Upper lobe of left lung (tissue), 6 donors: ENCODE results near the gene KRAS. TPM values are rescaled to one million over a fixed set of nuclear protein-coding genes. Genes with fewer than 3 reads are reported as not detected.
A peak's percentile ranks its signal among the peaks of the same experiment; 100 is the strongest.

Experiments
- ATAC-seq, 2 donors: fragments of 200-7000 bp; cut with Tn5 transposase; one replicate each; pipeline ENCODE4 v1.9.1; 2022; ENCODE audit warnings: mild to moderate bottlenecking in 2 of 2, moderate library complexity in 2 of 2; ENCODE audit not compliant: low FRiP score in 2 of 2
- DNase-seq, 2 donors: peaks; one replicate each; pipeline ENCODE4 v3.0.0-alpha.2; 2019 to 2020
- H3K27ac ChIP-seq, 4 donors: fragments of 200-600 bp; sonication (generic); one replicate each; pipeline ENCODE4 v1.5.1; 2016 to 2019
- H3K27me3 ChIP-seq, 4 donors: fragments of 200-600 bp; sonication (generic); one replicate each; pipeline ENCODE4 v1.5.1; 2017 to 2019
- H3K36me3 ChIP-seq, 4 donors: fragments of 200-600 bp; sonication (generic); one replicate each; pipeline ENCODE4 v1.5.1; 2016 to 2019
- H3K4me1 ChIP-seq, 4 donors: fragments of 200-600 bp; sonication (generic); one replicate each; pipeline ENCODE4 v1.5.1; 2018 to 2019
- H3K4me3 ChIP-seq, 4 donors: fragments of 200-600 bp; sonication (generic); one replicate each; pipeline ENCODE4 v1.5.1; 2017 to 2019; ENCODE audit warnings: mild to moderate bottlenecking in 2 of 4, moderate library complexity in 1 of 4
- H3K9me3 ChIP-seq, 4 donors: fragments of 200-600 bp; sonication (generic); one replicate each; pipeline ENCODE4 v1.5.1; 2018 to 2019
- EP300 ChIP-seq, 4 donors: sonication (generic); formaldehyde crosslinking; IDR thresholded peaks; one replicate each; pipeline ENCODE4 v1.5.1; 2017; ENCODE audit warnings: antibody characterized with exemption in 4 of 4, control low read depth in 2 of 4
- POLR2A ChIP-seq, 4 donors: fragments of 450-650 bp; IDR thresholded peaks; one replicate each; pipeline ENCODE4 v1.5.1; 2016 to 2017; ENCODE audit warnings: antibody characterized with exemption in 4 of 4, mild to moderate bottlenecking in 2 of 4
- POLR2AphosphoS5 ChIP-seq, 2 donors: sonication (generic); formaldehyde crosslinking; IDR thresholded peaks; one replicate each; pipeline ENCODE4 v1.5.1; 2017; ENCODE audit warnings: antibody characterized with exemption in 2 of 2
- WGBS, 2 donors: methylation state at CpG; one replicate each; pipeline ENCODE4 v1.1.5; 2017 to 2018; 5-methylcytosine and 5-hydroxymethylcytosine counted together
- total RNA-seq, 6 donors: library from RNA; depleted of rRNA in 4 of 6; stranded (reverse); fragments of >200 nt in 4 of 6; gene quantifications; one replicate each; pipeline versions ENCODE4 v1.1.0 to v1.2.1, GENCODE V29; 2016 to 2021
- TF ChIP-seq, protein P1 (sequence below), 6 experiments: fragments of 450-650 bp in 4 of 6; fragments of 200-600 bp in 2 of 6; sonication (generic) in 2 of 6; IDR thresholded peaks; one replicate each; pipeline ENCODE4 v1.5.1; 2016 to 2019; ENCODE audit warnings: antibody characterized with exemption in 6 of 6
- donor health status: DM: no; HTN: no; CAD: no; lungs with moderate emphysema.
- donor health status: DM: no; HTN: yes; CAD: no; lungs with severe emphysema.

KRAS gene
- total RNA-seq, 6 donors from 2014 or later = 10.4 to 32.9 (median 20.6) TPM

DNA sequence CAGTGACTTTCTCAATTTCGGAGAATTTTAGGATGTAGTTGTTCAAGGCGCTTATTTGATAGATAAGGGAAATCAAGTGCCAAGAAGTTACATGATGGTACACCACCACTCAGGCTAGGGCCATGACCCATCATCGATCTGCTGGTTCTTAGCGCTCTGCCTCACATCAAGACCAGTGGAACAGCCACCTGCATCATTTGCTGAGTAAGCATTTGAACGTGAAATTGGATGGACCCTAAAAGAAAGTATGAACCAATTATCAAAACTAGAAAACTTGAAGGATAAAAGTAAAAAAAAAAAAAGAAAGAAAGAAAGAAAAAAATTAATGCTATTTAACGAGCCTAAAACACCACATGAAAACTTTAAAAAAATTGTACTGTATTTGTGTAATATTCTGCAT lies 27.5 kb upstream of the KRAS start:
- Histone ChIP-seq H3K4me1 (peaks cover 0 to 6% (median 3%) of the 10 kb centered on the region in 4 donors), H3K36me3 (no peaks in the 10 kb centered on the region), H3K9me3 (no peaks in the 10 kb centered on the region), H3K27me3 (no peaks in the 10 kb centered on the region), H3K27ac (no peak overlapping the region), H3K4me3 (no peak overlapping the region)
- ATAC-seq = no peak
- WGBS, 2 donors = 92 to 93% methylated on average over 6 of the region's 6 CpGs
- no peak for DNase-seq
- TF ChIP-seq EP300 (IDR thresholded peaks at IDR 0.05) (no peak), POLR2A (IDR thresholded peaks at IDR 0.05) (no peak), POLR2AphosphoS5 (IDR thresholded peaks at IDR 0.05) (no peak)
- TF ChIP-seq, protein P1, sequence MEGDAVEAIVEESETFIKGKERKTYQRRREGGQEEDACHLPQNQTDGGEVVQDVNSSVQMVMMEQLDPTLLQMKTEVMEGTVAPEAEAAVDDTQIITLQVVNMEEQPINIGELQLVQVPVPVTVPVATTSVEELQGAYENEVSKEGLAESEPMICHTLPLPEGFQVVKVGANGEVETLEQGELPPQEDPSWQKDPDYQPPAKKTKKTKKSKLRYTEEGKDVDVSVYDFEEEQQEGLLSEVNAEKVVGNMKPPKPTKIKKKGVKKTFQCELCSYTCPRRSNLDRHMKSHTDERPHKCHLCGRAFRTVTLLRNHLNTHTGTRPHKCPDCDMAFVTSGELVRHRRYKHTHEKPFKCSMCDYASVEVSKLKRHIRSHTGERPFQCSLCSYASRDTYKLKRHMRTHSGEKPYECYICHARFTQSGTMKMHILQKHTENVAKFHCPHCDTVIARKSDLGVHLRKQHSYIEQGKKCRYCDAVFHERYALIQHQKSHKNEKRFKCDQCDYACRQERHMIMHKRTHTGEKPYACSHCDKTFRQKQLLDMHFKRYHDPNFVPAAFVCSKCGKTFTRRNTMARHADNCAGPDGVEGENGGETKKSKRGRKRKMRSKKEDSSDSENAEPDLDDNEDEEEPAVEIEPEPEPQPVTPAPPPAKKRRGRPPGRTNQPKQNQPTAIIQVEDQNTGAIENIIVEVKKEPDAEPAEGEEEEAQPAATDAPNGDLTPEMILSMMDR (IDR thresholded peaks at IDR 0.05) = no peak

GRCh38 chr12:25276199-25276937 lies 25.6 kb upstream of the KRAS start:
- WGBS, 2 donors = 71 to 72% methylated on average over 4 of the region's 4 CpGs
- TF ChIP-seq POLR2AphosphoS5 (IDR thresholded peaks at IDR 0.05) (no peak), POLR2A (IDR thresholded peaks at IDR 0.05) (no peak), EP300 (IDR thresholded peaks at IDR 0.05) (no peak)
- TF ChIP-seq, protein P1 (IDR thresholded peaks at IDR 0.05) = no peak
- H3K9me3 ChIP-seq = no peaks in the 10 kb centered on the region
- H3K27ac ChIP-seq = no peak overlapping the region
- no peak overlapping the region for H3K4me3 ChIP-seq
- H3K36me3 ChIP-seq = no peaks in the 10 kb centered on the region
- peaks cover 0 to 6% (median 3%) of the 10 kb centered on the region in 4 donors for H3K4me1 ChIP-seq
- peak in 1 of 2 donors; percentile 41 for DNase-seq
- no peaks in the 10 kb centered on the region for H3K27me3 ChIP-seq
- ATAC-seq = no peak

DNA sequence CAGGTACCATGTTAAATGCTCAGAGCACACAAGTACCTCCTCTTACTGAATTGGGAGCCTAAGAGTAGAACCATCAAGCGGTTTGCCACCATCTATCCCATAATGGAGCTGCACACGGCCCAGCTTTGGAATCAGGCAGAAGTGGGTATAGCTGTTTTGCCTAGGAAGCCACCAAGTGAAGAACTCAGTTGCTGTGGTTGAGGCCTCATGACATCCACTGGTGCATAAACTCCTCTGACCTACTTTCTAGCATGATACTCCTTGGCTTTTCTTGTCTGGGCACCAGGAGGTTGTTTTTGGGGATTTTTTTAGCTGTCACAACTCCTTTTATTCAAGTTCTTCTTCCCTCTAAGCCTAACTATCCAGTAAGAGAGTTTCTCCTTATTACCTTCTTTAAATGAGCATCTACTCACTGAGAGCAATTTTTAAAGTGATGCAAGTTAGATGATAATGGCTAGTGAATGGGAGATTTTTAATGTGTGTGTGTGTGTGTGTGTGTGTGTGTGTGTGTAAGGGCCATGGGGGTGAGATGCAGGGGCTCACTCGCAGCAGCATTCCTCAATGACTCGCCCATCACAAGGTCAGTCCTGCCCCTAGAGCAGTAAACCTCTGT lies 20.9 kb upstream of the KRAS start:
- DNase-seq = no peak
- ATAC-seq = no peak
- Histone ChIP-seq H3K9me3 (no peaks in the 10 kb centered on the region), H3K36me3 (no peaks in the 10 kb centered on the region), H3K4me1 (peaks cover 0 to 6% (median 3%) of the 10 kb centered on the region in 4 donors), H3K27ac (no peak overlapping the region), H3K4me3 (no peak overlapping the region), H3K27me3 (no peaks in the 10 kb centered on the region)
- WGBS, 2 donors = 64 to 85% methylated on average over 4 of the region's 4 CpGs
- TF ChIP-seq POLR2AphosphoS5 (IDR thresholded peaks at IDR 0.05) (no peak), EP300 (IDR thresholded peaks at IDR 0.05) (no peak), POLR2A (IDR thresholded peaks at IDR 0.05) (no peak)
- TF ChIP-seq, protein P1 (IDR thresholded peaks at IDR 0.05) = no peak

DNA sequence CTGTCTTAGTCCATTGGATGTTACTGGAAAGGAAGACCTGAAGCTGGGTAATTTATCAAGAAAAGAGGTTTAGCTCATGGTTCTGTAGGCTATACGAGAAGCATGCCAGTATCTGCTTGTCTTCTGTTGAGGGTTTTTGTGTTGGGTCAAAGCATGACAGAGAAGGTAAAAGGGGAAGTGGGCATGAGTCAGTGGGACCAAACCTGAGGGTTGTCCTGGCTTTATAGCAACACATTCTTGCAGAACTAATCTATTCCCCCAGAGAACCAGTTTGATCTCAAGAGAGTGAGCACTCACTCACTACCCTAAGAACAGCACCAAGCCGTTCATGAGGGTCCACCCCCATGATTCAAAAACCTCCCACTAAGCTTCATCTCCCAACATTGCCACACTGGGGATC lies 19.0 kb upstream of the KRAS start:
- Histone ChIP-seq H3K27me3 (no peaks in the 10 kb centered on the region), H3K27ac (no peak overlapping the region), H3K4me3 (no peak overlapping the region), H3K36me3 (no peaks in the 10 kb centered on the region), H3K4me1 (no peaks in the 10 kb centered on the region), H3K9me3 (no peaks in the 10 kb centered on the region)
- DNase-seq (no peak), ATAC-seq (no peak)
- no peak for TF ChIP-seq POLR2A (IDR thresholded peaks at IDR 0.05)
- TF ChIP-seq POLR2AphosphoS5 (IDR thresholded peaks at IDR 0.05) = no peak
- TF ChIP-seq, protein P1 (IDR thresholded peaks at IDR 0.05) = no peak
- no peak for TF ChIP-seq EP300 (IDR thresholded peaks at IDR 0.05)
- WGBS, 2 donors = 85% methylated on average over 2 of the region's 2 CpGs
